Raji (cell line): ENCODE measurements around the gene SSTR1.

Experiments
- POLR2A ChIP-seq: IDR thresholded peaks from 2 replicates; pipeline ENCODE4 v1.6.1; 2011; ENCODE audit warnings: low read depth, low read length, control low read depth; ENCODE audit not compliant: insufficient read depth

Gene SSTR1

DNA sequence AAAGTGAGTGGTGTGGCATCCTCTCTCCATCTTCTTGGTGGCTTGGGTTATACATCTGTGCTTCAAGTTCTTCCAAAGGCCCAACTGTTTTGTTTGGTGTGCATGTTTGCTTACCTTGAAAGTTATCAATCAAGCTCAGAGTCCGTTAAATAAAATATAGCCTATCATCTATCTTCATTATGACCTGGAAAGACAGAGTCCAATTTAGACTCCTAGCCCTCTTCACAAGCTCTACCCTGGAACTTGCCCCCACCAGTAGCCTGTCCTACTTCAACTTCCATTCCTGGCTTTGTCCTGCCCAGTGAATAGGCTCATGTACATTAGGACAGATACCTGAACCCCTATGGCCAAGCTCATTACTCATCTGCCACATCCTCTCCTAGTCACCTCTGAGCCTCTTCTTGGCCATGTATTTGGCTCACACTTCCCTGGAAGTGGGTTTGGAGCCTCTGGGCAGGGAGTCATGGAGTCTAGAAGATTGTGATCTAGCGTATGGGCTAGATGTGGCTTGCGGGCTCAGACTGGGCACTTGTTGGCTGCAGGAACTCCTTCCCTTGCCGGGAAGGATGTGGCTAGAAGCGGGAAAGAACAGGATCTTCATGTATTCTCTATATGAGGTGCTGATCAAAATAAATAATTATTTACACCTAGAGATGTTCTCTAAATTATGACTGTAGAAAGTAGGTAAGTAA lies 6.4 kb upstream of the SSTR1 start:
- no peak for TF ChIP-seq POLR2A

DNA sequence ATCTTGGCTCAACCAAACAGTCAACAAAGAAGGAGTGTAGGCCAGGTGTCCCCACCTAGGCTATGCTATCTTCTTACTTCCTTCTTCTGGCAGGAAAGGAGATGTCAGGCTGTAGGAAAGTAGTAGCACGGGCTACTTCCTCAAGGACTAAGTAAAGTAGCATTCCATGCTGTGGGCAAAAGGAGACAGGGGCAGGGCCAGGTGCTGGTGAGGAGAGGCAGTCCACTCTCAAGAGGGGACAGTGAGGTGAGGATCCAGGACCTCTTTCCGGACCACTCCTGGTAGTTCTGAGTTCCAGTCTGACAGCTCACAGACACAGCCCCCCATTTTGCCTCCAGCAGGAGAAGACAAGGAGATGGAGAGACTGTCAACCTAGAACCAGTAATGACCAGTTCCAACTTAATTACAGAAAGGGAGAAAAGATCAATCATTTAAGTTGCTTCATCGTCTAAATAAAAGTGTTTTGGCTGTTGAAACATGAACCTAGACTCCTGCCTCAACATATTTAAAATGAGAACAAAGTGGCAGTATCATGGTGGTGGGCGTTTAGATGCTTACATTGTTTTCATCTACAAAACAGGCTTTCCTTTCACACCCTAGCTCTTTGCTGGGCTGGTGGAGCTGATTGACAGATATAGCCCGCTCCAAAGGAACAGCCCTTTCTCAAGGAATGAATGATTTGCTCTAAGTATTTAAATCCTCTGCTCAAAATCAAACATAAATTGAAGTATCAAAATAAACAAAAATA lies 5.1 kb upstream of the SSTR1 start:
- no peak for TF ChIP-seq POLR2A

GRCh38 chr14:38203929-38204718 lies 3.6 kb upstream of the SSTR1 start:
- no peak for TF ChIP-seq POLR2A

GRCh38 chr14:38204719-38205115 lies 3.0 kb upstream of the SSTR1 start:
- TF ChIP-seq POLR2A, result no peak

GRCh38 chr14:38205119-38205813 lies 2.4 kb upstream of the SSTR1 start:
- TF ChIP-seq POLR2A, result no peak

- TF ChIP-seq POLR2A, result no peak
Observed at GRCh38 chr14:38205949-38206665, 1.6 kb upstream of the SSTR1 start.

- TF ChIP-seq POLR2A, result no peak
Observed at GRCh38 chr14:38206689-38207376, 871 bp upstream of the SSTR1 start.

DNA sequence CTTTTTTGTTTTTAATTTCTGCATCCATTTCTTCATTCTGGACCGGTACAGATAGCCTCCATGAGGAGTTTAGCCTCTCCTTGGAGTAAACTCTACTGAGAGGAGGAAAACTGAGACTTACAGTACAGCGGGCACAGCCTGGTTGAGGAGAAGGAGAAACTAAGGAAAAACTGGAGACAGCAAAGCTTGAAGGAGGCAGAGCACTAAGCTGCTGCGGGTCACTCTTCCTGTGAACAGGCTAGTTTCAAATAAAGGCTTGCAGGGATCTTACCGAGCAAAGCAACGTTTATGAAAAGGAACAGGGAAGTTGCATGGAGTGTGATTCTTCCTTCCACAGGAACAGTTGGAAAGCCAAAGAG lies 348 bp upstream of the SSTR1 start:
- TF ChIP-seq POLR2A, result no peak

DNA sequence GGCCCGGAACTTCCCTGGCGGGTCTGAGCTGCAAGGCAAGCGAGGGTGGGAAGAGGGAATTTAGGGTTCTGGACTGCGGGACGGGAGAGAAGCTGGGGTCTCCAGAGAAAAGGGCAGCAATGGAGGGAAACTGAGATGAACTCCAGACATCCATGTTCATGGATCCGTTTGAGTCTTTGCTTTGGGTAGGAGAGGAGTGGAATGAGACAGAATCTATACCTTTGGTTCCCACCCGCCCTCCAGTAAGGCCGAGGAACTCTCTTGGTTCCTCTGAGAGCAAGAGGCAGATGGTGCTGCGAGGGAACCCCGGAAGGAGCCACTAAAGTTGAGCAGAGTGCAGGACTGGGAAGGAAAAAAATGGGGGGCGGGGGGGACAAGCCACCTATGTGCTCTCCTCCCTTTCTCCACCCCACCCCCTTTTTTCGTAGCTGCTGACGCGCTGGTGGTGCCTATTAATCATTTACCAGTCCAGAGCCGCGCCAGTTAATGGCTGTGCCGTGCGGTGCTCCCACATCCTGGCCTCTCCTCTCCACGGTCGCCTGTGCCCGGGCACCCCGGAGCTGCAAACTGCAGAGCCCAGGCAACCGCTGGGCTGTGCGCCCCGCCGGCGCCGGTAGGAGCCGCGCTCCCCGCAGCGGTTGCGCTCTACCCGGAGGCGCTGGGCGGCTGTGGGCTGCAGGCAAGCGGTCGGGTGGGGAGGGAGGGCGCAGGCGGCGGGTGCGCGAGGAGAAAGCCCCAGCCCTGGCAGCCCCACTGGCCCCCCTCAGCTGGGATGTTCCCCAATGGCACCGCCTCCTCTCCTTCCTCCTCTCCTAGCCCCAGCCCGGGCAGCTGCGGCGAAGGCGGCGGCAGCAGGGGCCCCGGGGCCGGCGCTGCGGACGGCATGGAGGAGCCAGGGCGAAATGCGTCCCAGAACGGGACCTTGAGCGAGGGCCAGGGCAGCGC lies 1.2 kb downstream of the SSTR1 start:
- TF ChIP-seq POLR2A, result no peak

- no peak for TF ChIP-seq POLR2A
Observed at GRCh38 chr14:38209572-38210557, 2.2 kb downstream of the SSTR1 start.

DNA sequence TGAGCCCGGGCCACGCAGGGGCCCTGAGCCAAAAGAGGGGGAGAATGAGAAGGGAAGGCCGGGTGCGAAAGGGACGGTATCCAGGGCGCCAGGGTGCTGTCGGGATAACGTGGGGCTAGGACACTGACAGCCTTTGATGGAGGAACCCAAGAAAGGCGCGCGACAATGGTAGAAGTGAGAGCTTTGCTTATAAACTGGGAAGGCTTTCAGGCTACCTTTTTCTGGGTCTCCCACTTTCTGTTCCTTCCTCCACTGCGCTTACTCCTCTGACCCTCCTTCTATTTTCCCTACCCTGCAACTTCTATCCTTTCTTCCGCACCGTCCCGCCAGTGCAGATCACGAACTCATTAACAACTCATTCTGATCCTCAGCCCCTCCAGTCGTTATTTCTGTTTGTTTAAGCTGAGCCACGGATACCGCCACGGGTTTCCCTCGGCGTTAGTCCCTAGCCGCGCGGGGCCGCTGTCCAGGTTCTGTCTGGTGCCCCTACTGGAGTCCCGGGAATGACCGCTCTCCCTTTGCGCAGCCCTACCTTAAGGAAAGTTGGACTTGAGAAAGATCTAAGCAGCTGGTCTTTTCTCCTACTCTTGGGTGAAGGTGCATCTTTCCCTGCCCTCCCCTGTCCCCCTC lies 3.0 kb downstream of the SSTR1 start:
- no peak for TF ChIP-seq POLR2A

DNA sequence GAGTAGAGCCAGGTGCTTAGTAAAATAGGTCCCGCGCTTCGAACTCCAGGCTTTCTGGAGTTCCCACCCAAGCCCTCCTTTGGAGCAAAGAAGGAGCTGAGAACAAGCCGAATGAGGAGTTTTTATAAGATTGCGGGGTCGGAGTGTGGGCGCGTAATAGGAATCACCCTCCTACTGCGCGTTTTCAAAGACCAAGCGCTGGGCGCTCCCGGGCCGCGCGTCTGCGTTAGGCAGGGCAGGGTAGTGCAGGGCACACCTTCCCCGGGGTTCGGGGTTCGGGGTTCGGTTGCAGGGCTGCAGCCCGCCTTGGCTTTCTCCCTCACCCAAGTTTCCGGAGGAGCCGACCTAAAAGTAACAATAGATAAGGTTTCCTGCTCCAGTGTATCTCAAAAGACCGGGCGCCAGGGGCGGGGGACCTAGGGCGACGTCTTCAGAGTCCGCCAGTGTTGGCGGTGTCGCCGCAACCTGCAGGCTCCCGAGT lies 3.6 kb downstream of the SSTR1 start:
- TF ChIP-seq POLR2A, result no peak

- TF ChIP-seq POLR2A, result no peak
Observed at GRCh38 chr14:38212111-38212510, 4.4 kb downstream of the SSTR1 start.
